ENCODE measurements around the gene ZNF526. TPM values are rescaled to one million over a fixed set of nuclear protein-coding genes. Genes with fewer than 3 reads are reported as not detected.
"Not testable (repeated sequence)": the region's sequence is repeated elsewhere in the genome, so short reads cannot be mapped to it uniquely, and the experiment has no call there.

The ZNF526 gene
- total and polyA plus RNA-seq, 2 donors (not counting 1 experiment from before 2014, with no cell fraction given) = 4.9 to 21.3 TPM

DNA sequence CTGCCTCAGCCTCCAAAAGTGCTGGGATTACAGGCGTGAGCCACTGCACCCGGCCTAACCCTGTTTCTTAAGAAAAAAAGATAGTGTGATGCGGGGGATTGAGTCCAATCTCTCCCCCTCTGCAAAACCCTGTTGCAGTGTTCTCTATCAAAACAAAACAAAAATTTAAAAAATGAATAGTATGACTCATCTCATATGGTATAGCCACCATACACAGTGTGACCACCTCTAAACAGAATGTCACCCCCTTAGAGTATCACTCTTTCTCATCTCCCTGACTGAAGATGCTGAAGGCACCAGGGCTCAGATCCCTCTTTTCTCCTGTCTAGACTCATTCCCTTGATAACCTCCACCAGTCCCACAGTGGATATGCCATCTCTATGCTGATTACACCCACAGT lies 41.7 kb downstream of the ZNF526 start:
- H3K4me1 Mint-ChIP-seq = no peaks in the 10 kb centered on the region
- H3K27me3 ChIP-seq (replicated peaks in 1 of 4; ENCODE audit: control extremely low read depth in 1 of 4, control insufficient read depth in 3 of 4, insufficient read depth in 4 of 4, low read length in 3 of 4) = no peaks in the 10 kb centered on the region
- ChIA-PET CTCF (no interaction called here), POLR2A (interaction anchor here (0.7 to 1.5 kb wide), 2 partner anchors 10 to 15 kb away, joined by 3 to 5 read pairs; no protein-coding TSS in a partner anchor)
- H3K4me1 ChIP-seq (ENCODE audit: control insufficient read depth in 2 of 2, insufficient read depth in 2 of 2, low read length in 2 of 2) = no peaks in the 10 kb centered on the region
- no peak for DNase-seq
- peaks cover 9% of the 10 kb centered on the region for H3K27me3 Mint-ChIP-seq
- intact Hi-C loops (cut with micrococcal nuclease) = no loop called here
- no peaks in the 10 kb centered on the region for H3K9me3 Mint-ChIP-seq (ENCODE audit: insufficient read depth)
- ATAC-seq (ENCODE audit: low read depth) = no peak
- no peak overlapping the region for H3K4me3 Mint-ChIP-seq
- WGBS (ENCODE audit: insufficient coverage) = no CpG with 5 or more reads among the region's 3 CpGs
- no peak overlapping the region for H2AFZ ChIP-seq (ENCODE audit: insufficient read depth, low read depth, low read length, poor library complexity, severe bottlenecking)
- H3K4me2 ChIP-seq (replicated peaks; ENCODE audit: low read depth, low read length, poor library complexity, severe bottlenecking) = no peak overlapping the region
- H3K36me3 ChIP-seq (replicated peaks in 1 of 2; ENCODE audit: control extremely low read depth in 1 of 2, control insufficient read depth in 1 of 2, extremely low read depth in 1 of 2, insufficient read depth in 2 of 2, low read length in 1 of 2) = no peaks in the 10 kb centered on the region
- no peak overlapping the region for H3K27ac ChIP-seq (ENCODE audit: low read length in 2 of 2)
- H3K27ac Mint-ChIP-seq = no peak overlapping the region
- H3K4me3 ChIP-seq (ENCODE audit: control extremely low read depth in 1 of 5, extremely low read depth in 1 of 5, insufficient read depth in 1 of 5, low read depth in 2 of 5, low read length in 4 of 5) = no peak overlapping the region
- no peaks in the 10 kb centered on the region for H4K20me1 ChIP-seq (ENCODE audit: control insufficient read depth, insufficient read depth, low read length, poor library complexity, severe bottlenecking)
- TF ChIP-seq, protein P1, sequence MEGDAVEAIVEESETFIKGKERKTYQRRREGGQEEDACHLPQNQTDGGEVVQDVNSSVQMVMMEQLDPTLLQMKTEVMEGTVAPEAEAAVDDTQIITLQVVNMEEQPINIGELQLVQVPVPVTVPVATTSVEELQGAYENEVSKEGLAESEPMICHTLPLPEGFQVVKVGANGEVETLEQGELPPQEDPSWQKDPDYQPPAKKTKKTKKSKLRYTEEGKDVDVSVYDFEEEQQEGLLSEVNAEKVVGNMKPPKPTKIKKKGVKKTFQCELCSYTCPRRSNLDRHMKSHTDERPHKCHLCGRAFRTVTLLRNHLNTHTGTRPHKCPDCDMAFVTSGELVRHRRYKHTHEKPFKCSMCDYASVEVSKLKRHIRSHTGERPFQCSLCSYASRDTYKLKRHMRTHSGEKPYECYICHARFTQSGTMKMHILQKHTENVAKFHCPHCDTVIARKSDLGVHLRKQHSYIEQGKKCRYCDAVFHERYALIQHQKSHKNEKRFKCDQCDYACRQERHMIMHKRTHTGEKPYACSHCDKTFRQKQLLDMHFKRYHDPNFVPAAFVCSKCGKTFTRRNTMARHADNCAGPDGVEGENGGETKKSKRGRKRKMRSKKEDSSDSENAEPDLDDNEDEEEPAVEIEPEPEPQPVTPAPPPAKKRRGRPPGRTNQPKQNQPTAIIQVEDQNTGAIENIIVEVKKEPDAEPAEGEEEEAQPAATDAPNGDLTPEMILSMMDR (IDR thresholded peaks at IDR 0.05) = no peak
- TF ChIP-seq EZH2 (IDR thresholded peaks at IDR 0.05; ENCODE audit: borderline replicate concordance, insufficient read depth, low read depth, low read length, poor library complexity, severe bottlenecking) = no peak
- no peaks in the 10 kb centered on the region for H3K79me2 ChIP-seq (ENCODE audit: control insufficient read depth, insufficient read depth, low read length)
- H3K9me3 ChIP-seq (ENCODE audit: control extremely low read depth in 1 of 3, control insufficient read depth in 2 of 3, insufficient read depth in 1 of 3, low read length in 2 of 3) = no peaks in the 10 kb centered on the region
- no peak overlapping the region for H3K9ac ChIP-seq (ENCODE audit: low read length)

DNA sequence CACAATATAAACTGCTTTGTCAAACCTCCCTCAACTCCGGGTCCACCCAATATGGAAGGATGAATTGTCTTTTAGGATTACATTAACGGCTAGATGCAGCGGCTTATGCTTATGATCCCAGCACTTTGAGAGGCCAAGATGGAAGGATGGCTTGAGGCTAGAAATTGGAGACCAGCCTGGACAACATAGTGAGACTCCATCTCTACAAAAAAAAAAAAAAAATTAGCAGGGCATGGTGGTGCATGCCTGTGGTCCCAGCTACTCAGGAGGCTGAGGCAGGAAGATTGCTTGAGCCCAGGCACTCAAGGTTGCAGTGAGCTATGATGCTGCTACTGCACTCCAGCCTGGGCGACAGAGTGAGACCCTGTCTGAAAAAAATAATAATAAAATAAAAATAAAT lies 46.0 kb downstream of the ZNF526 start:
- H3K27ac ChIP-seq (ENCODE audit: low read length in 2 of 2); H3K9me3 ChIP-seq (ENCODE audit: control extremely low read depth in 1 of 3, control insufficient read depth in 2 of 3, insufficient read depth in 1 of 3, low read length in 2 of 3); H3K36me3 ChIP-seq (replicated peaks in 1 of 2; ENCODE audit: control extremely low read depth in 1 of 2, control insufficient read depth in 1 of 2, extremely low read depth in 1 of 2, insufficient read depth in 2 of 2, low read length in 1 of 2); H3K27me3 ChIP-seq (replicated peaks in 1 of 4; ENCODE audit: control extremely low read depth in 1 of 4, control insufficient read depth in 3 of 4, insufficient read depth in 4 of 4, low read length in 3 of 4); H3K4me3 ChIP-seq (ENCODE audit: control extremely low read depth in 1 of 5, extremely low read depth in 1 of 5, insufficient read depth in 1 of 5, low read depth in 2 of 5, low read length in 4 of 5); ATAC-seq (ENCODE audit: low read depth); intact Hi-C loops (cut with micrococcal nuclease); H3K9ac ChIP-seq (ENCODE audit: low read length); H2AFZ ChIP-seq (ENCODE audit: insufficient read depth, low read depth, low read length, poor library complexity, severe bottlenecking); POLR2A ChIA-PET; H3K9me3 Mint-ChIP-seq (ENCODE audit: insufficient read depth); H4K20me1 ChIP-seq (ENCODE audit: control insufficient read depth, insufficient read depth, low read length, poor library complexity, severe bottlenecking); H3K27ac Mint-ChIP-seq; DNase-seq; H3K4me2 ChIP-seq (replicated peaks; ENCODE audit: low read depth, low read length, poor library complexity, severe bottlenecking); H3K27me3 Mint-ChIP-seq: not testable (repeated sequence)
- WGBS (ENCODE audit: insufficient coverage) = no CpG with 5 or more reads among the region's 4 CpGs
- Histone ChIP-seq H3K79me2 (ENCODE audit: control insufficient read depth, insufficient read depth, low read length) (peaks cover 17% of the 10 kb centered on the region), H3K4me1 (ENCODE audit: control insufficient read depth in 2 of 2, insufficient read depth in 2 of 2, low read length in 2 of 2) (peaks cover 22 to 25% of the 10 kb centered on the region in 2 donors)
- Mint-ChIP-seq H3K4me1 (peaks cover 16% of the 10 kb centered on the region), H3K4me3 (peak overlapping the region; percentile 27)
- CTCF ChIA-PET = interaction anchor here (1.2 kb wide), 1 partner anchor 10 kb away, joined by 4 read pairs; no protein-coding TSS in a partner anchor

DNA sequence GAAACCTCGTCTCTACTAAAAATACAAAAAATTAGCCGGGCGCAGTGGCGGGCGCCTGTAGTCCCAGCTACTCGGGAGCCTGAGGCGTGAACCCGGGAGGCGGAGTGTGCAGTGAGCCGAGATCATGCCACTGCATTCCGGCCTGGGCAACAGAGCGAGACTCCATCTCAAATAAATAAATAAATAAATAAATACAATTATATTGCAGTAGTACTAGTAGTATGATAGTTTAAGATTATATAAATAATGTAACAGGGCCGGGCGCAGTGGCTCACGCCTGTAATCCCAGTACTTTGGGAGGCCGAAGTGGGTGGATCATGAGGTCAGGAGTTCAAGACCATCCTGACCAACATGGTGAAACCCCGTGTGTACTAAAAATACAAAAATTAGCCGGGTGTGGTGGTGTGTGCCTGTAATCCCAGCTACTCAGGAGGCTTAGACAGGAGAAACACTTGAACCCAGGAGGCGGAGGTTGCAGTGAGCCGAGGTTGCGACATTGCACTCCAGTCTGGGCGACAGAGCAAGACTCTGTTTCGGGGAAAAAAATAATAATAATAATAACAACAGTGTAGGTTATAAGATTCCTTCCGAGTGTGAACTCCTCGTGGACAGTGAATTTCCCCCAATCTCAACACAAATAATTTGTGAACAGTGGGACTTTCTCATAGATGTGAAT lies 47.0 kb downstream of the ZNF526 start:
- not testable (repeated sequence) for H3K27ac ChIP-seq (ENCODE audit: low read length in 2 of 2)

More for the DNA sequence above, 47.0 kb downstream of the ZNF526 start:
- H3K4me1 ChIP-seq (ENCODE audit: control insufficient read depth in 2 of 2, insufficient read depth in 2 of 2, low read length in 2 of 2) = peaks cover 26 to 32% of the 10 kb centered on the region in 2 donors
- H2AFZ ChIP-seq (ENCODE audit: insufficient read depth, low read depth, low read length, poor library complexity, severe bottlenecking); H3K9ac ChIP-seq (ENCODE audit: low read length); DNase-seq; H4K20me1 ChIP-seq (ENCODE audit: control insufficient read depth, insufficient read depth, low read length, poor library complexity, severe bottlenecking); H3K9me3 Mint-ChIP-seq (ENCODE audit: insufficient read depth); H3K27me3 Mint-ChIP-seq; H3K27ac Mint-ChIP-seq; H3K36me3 ChIP-seq (replicated peaks in 1 of 2; ENCODE audit: control extremely low read depth in 1 of 2, control insufficient read depth in 1 of 2, extremely low read depth in 1 of 2, insufficient read depth in 2 of 2, low read length in 1 of 2); H3K4me3 ChIP-seq (ENCODE audit: control extremely low read depth in 1 of 5, extremely low read depth in 1 of 5, insufficient read depth in 1 of 5, low read depth in 2 of 5, low read length in 4 of 5); H3K27me3 ChIP-seq (replicated peaks in 1 of 4; ENCODE audit: control extremely low read depth in 1 of 4, control insufficient read depth in 3 of 4, insufficient read depth in 4 of 4, low read length in 3 of 4); H3K9me3 ChIP-seq (ENCODE audit: control extremely low read depth in 1 of 3, control insufficient read depth in 2 of 3, insufficient read depth in 1 of 3, low read length in 2 of 3); ATAC-seq (ENCODE audit: low read depth); intact Hi-C loops (cut with micrococcal nuclease); H3K4me3 Mint-ChIP-seq: not testable (repeated sequence)
- 92% methylated on average over 2 of the region's 25 CpGs for WGBS (ENCODE audit: insufficient coverage)
- H3K4me1 Mint-ChIP-seq = peaks cover 22% of the 10 kb centered on the region
- H3K79me2 ChIP-seq (ENCODE audit: control insufficient read depth, insufficient read depth, low read length) = peaks cover 27% of the 10 kb centered on the region
- ChIA-PET POLR2A (interaction anchor here (1.4 kb wide), 1 partner anchor 12 kb away, joined by 4 read pairs; no protein-coding TSS in a partner anchor), CTCF (interaction anchor here (1.2 to 2.6 kb wide), 2 partner anchors 11 to 12 kb away, joined by 4 to 13 read pairs; no protein-coding TSS in a partner anchor)
- peak overlapping the region; percentile 95 for H3K4me2 ChIP-seq (replicated peaks; ENCODE audit: low read depth, low read length, poor library complexity, severe bottlenecking)

Data from B cell (primary cell).